HepG2 (cell line): Measurements from ENCODE around the gene PARD3. TPM values are rescaled to one million over a fixed set of nuclear protein-coding genes. Genes with fewer than 3 reads are reported as not detected.

Source experiments
- ATAC-seq: fragments of 200-7000 bp; cut with Tn5 transposase; 3 replicates; pipeline ENCODE4 v1.9.1; 2020; ENCODE audit warnings: mild to moderate bottlenecking, moderate library complexity
- BruUV-seq: library from RNA; stranded (reverse); fragments of 400-500 nt; replicated peaks from 2 replicates; lab custom pipeline; 2021; lab: Mats Ljungman, UMichigan
- CTCF ChIA-PET: fragments of 300-600 bp; formaldehyde crosslinking; extraction: SDS; loops from one replicate; lab custom pipeline; 2021; ENCODE audit warnings: low total read pairs, inconsistent platforms, low intra/inter-chr PET ratio; lab: Yijun Ruan, JAX
- POLR2A ChIA-PET: fragments of 350-600 bp; sonication (Branson Sonifier 250); formaldehyde crosslinking; loops from one replicate; lab custom pipeline; 2020; ENCODE audit warnings: antibody characterized with exemption, inconsistent platforms; lab: Yijun Ruan, JAX
- DNase-seq: peaks from one replicate; pipeline ENCODE4 v3.0.0-alpha.2; 2015; ENCODE audit warnings: low spot score
- FAIRE-seq: peaks from 3 replicates; lab custom pipeline; 2011; peaks lifted over from hg19 to GRCh38; lab: Jason Lieb, UNC
- H2AFZ ChIP-seq: one replicate; pipeline ENCODE4 v1.6.1; 2011; ENCODE audit warnings: low read length, inconsistent platforms
- H3K27ac ChIP-seq: fragments of 300-600 bp; 3 replicates; pipeline ENCODE4 v1.8.0; 2011; ENCODE audit warnings: mixed run types, mild to moderate bottlenecking, mixed read lengths, low read length, inconsistent platforms; ENCODE audit not compliant: insufficient read depth; ENCODE audit errors: extremely low read length
- H3K27me3 ChIP-seq, 2 experiments: fragments of 200-600 bp in 1 of 2; 2 replicates in 1 of 2; 3 replicates in 1 of 2; pipeline versions ENCODE4 v1.6.0 to v1.8.0; 2011; ENCODE audit warnings: low read length in 2 of 2, mild to moderate bottlenecking in 2 of 2, moderate library complexity in 2 of 2, inconsistent platforms in 1 of 2; ENCODE audit not compliant: insufficient read depth in 2 of 2, control insufficient read depth in 1 of 2
- H3K36me3 ChIP-seq, 2 experiments: fragments of 200-600 bp in 1 of 2; replicated peaks in 1 of 2; 2 replicates in 1 of 2; 3 replicates in 1 of 2; pipeline versions ENCODE4 v1.5.1 to v1.8.0; 2011; ENCODE audit warnings: low read length in 2 of 2, inconsistent platforms in 1 of 2; ENCODE audit not compliant: insufficient read depth in 2 of 2, control insufficient read depth in 1 of 2
- H3K4me1 ChIP-seq: 2 replicates; pipeline ENCODE4 v1.5.1; 2012; ENCODE audit warnings: low read length, inconsistent platforms; ENCODE audit not compliant: insufficient read depth
- H3K4me2 ChIP-seq: 2 replicates; pipeline ENCODE4 v1.6.0; 2011; ENCODE audit warnings: low read depth, low read length, inconsistent platforms
- H3K4me3 ChIP-seq, 3 experiments: fragments of 200-600 bp in 1 of 3; sonication (generic), shearing (Covaris generic) in 1 of 3; replicated peaks in 1 of 3; 2 replicates each; pipeline ENCODE4 v1.5.1; 2011 to 2016; ENCODE audit warnings: low read length in 3 of 3, inconsistent platforms in 2 of 3, low read depth in 2 of 3, mild to moderate bottlenecking in 2 of 3, control low read depth in 1 of 3, mixed read lengths in 1 of 3; ENCODE audit not compliant: insufficient read depth in 1 of 3
- H3K79me2 ChIP-seq: one replicate; pipeline ENCODE4 v1.6.1; 2011; ENCODE audit warnings: low read length, inconsistent platforms; ENCODE audit not compliant: insufficient read depth
- H3K9ac ChIP-seq: 2 replicates; pipeline ENCODE4 v1.6.0; 2011; ENCODE audit warnings: mild to moderate bottlenecking, low read depth, low read length, inconsistent platforms; ENCODE audit not compliant: insufficient read depth
- H3K9me3 ChIP-seq: 2 replicates; pipeline ENCODE4 v1.5.1; 2012; ENCODE audit warnings: mild to moderate bottlenecking, low read length
- H4K20me1 ChIP-seq: 2 replicates; pipeline ENCODE4 v1.6.0; 2011; ENCODE audit warnings: inconsistent platforms, mild to moderate bottlenecking, low read length, moderate library complexity; ENCODE audit not compliant: insufficient read depth
- CEBPB ChIP-seq: IDR thresholded peaks from 2 replicates; pipeline ENCODE4 v1.6.1; 2011; ENCODE audit warnings: low read depth, low read length, improper control_type of control experiment, borderline replicate concordance
- GABPA ChIP-seq, 2 experiments: IDR thresholded peaks; 2 replicates each; pipeline ENCODE4 v1.6.1; 2011 to 2016; ENCODE audit warnings: low read depth in 2 of 2, low read length in 1 of 2, missing biosample characterization in 1 of 2, missing genetic modification characterization in 1 of 2
- KDM2A ChIP-seq: sonication (generic); formaldehyde crosslinking; IDR thresholded peaks from 2 replicates; pipeline ENCODE4 v1.4.0; 2020; ENCODE audit warnings: low read depth, missing genetic modification reagents, borderline replicate concordance
- ZNF362 ChIP-seq: sonication (generic); formaldehyde crosslinking; IDR thresholded peaks from 2 replicates; pipeline ENCODE4 v1.4.0; 2020; ENCODE audit warnings: missing genetic modification reagents, mild to moderate bottlenecking, borderline replicate concordance
- ZNF83 ChIP-seq: sonication (generic); formaldehyde crosslinking; IDR thresholded peaks from 2 replicates; pipeline ENCODE4 v1.4.0; 2020; ENCODE audit warnings: missing genetic modification reagents, mild to moderate bottlenecking, borderline replicate concordance
- ZNF878 ChIP-seq: sonication (generic); formaldehyde crosslinking; IDR thresholded peaks from 2 replicates; pipeline ENCODE4 v1.8.1; 2023; ENCODE audit warnings: mild to moderate bottlenecking, missing genetic modification reagents, moderate library complexity
- in situ Hi-C: cut with HindIII; loops from 2 replicates; pipeline ENCODE4 v1.10.0; 2017; ENCODE audit warnings: low pct_unique_long_range_greater_than_20kb; ENCODE audit not compliant: extremely low pct_ligation_motif_present
- intact Hi-C: fragments of 100-400 bp; cut with micrococcal nuclease; formaldehyde crosslinking; loops from one replicate; pipeline ENCODE4 v1.10.0; 2022; ENCODE audit not compliant: unreplicated experiment
- polyA plus RNA-seq, 8 experiments: library from polyadenylated mRNA; depleted of rRNA in 3 of 8; stranded (reverse) in 7 of 8; unstranded in 1 of 8; fragments of >200 nt; fragmentation: Illumina TruSeq in 4 of 8; extraction: Trizol in 4 of 8; gene quantifications; 2 replicates each; pipeline versions ENCODE4 v1.2.1 to v1.2.3, GENCODE V29; 2011 to 2016; ENCODE audit warnings: low read depth in 4 of 8, missing spikeins in 1 of 8, mixed read lengths in 1 of 8; ENCODE audit not compliant: insufficient read depth in 1 of 8
- total RNA-seq, 5 experiments: library from RNA; depleted of rRNA; stranded (reverse); fragments of >200 nt; fragmentation: Illumina TruSeq; extraction: Trizol; gene quantifications; 2 replicates each; pipeline ENCODE4 v1.2.3, GENCODE V29; 2016; ENCODE audit warnings: low read depth in 1 of 5

PARD3 gene
- total and polyA plus RNA-seq, 2 of the 13 experiments (the other 11 are each of a cell fraction or from before 2014, with no cell fraction given) = 40.9 to 60.0 TPM

- no peak for TF ChIP-seq ZNF878 (CRISPR knock-in tag)
- TF ChIP-seq KDM2A = no peak
- TF ChIP-seq GABPA (IDR thresholded peaks at IDR 0.05; ENCODE audit: low read depth, low read length) = no peak
- TF ChIP-seq GABPA (CRISPR knock-in tag; IDR thresholded peaks at IDR 0.05; ENCODE audit: low read depth) = no peak
- no peak for TF ChIP-seq ZNF83 (CRISPR knock-in tag)
These were observed 434.2 kb downstream of the PARD3 start (continued) for GRCh38 chr10:34380856-34381255.

DNA sequence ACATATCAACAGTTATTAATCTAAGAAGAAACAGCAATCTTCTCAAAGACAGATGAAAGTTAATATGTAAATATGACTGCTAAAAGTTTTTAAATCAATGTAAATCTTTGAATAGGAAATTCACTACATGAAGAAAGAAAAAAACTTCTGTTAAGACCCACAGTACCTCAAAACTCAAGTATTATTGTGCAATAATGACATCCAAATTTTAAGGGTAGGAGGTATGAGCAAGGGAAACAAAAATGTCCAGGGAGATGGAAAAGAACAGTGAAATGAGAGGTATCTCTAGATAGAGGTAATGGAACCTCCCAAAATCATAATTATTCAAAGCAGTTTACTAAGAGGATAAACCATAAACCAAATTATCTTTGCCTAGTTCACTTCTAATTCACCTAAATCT lies 436.8 kb downstream of the PARD3 start:
- Histone ChIP-seq H2AFZ (no peak overlapping the region), H3K79me2 (no peaks in the 10 kb centered on the region), H3K27me3 (no peaks in the 10 kb centered on the region), H3K4me1 (no peaks in the 10 kb centered on the region), H3K36me3 (peaks cover 2 to 35% of the 10 kb centered on the region in 2 experiments; a peak in 4 of 5 replicates), H3K4me2 (no peak overlapping the region), H3K4me3 (no peak overlapping the region), H3K9ac (no peak overlapping the region), H3K27ac (no peak overlapping the region), H4K20me1 (no peaks in the 10 kb centered on the region), H3K9me3 (no peaks in the 10 kb centered on the region)
- BruUV-seq = no TSS peak
- intact Hi-C loops = no loop called here
- FAIRE-seq (no peak), ATAC-seq (no peak), DNase-seq (no peak)
- in situ Hi-C loops = no loop called here
- TF ChIP-seq ZNF362 (CRISPR knock-in tag) (no peak), CEBPB (peak; percentile 77; the same call in 1 of the 2 replicates)
- ChIA-PET POLR2A (no interaction called here), CTCF (no interaction called here)
